GM13977 (cell line): ENCODE results near the gene CRB1.

ENCODE experiments used
- DNase-seq: peaks from one replicate; pipeline ENCODE4 v3.0.0; 2012; ENCODE audit warnings: low spot score
- in situ Hi-C: fragments of 300-500 bp; cut with MboI; formaldehyde crosslinking; loops from one replicate; pipeline ENCODE4 v1.12.0; 2022; ENCODE audit warnings: low sequenced_read_pairs, low pct_unique_long_range_greater_than_20kb, mixed read lengths, inconsistent platforms; ENCODE audit not compliant: unreplicated experiment
- TF ChIP-seq, protein P1 (sequence below): IDR thresholded peaks from 2 replicates; pipeline ENCODE4 v1.5.1; 2012; ENCODE audit warnings: mild to moderate bottlenecking, control low read depth; ENCODE audit not compliant: insufficient read depth; ENCODE audit errors: extremely low read depth, missing control alignments

CRB1 gene

GRCh38 chr1:197269053-197269452, 1.0 kb downstream of the CRB1 start:
- in situ Hi-C loops = no loop called here
- TF ChIP-seq, protein P1, sequence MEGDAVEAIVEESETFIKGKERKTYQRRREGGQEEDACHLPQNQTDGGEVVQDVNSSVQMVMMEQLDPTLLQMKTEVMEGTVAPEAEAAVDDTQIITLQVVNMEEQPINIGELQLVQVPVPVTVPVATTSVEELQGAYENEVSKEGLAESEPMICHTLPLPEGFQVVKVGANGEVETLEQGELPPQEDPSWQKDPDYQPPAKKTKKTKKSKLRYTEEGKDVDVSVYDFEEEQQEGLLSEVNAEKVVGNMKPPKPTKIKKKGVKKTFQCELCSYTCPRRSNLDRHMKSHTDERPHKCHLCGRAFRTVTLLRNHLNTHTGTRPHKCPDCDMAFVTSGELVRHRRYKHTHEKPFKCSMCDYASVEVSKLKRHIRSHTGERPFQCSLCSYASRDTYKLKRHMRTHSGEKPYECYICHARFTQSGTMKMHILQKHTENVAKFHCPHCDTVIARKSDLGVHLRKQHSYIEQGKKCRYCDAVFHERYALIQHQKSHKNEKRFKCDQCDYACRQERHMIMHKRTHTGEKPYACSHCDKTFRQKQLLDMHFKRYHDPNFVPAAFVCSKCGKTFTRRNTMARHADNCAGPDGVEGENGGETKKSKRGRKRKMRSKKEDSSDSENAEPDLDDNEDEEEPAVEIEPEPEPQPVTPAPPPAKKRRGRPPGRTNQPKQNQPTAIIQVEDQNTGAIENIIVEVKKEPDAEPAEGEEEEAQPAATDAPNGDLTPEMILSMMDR = no peak
- no peak for DNase-seq

- in situ Hi-C loops = no loop called here
- TF ChIP-seq, protein P1 = no peak
- no peak for DNase-seq
Observed at GRCh38 chr1:197272791-197273190, 4.7 kb downstream of the CRB1 start.

DNA sequence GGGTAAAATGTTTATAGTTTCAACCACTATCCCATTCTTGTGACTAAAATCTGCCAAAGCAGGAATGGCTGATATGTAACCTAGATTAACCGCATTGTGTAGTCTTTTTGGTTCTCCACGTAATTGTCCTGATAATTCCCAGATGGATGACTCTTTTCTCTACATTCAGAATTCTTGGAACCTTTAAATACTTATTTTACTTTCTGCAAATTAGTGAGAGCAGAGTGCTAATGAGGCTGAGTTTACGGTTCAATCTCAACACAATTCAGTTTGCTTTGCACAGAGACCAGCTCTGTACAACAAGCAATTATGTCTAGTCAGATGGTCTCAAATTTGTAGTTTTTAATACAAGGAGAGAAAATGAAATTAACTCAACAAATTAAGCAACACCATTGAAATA, 9.1 kb downstream of the CRB1 start:
- TF ChIP-seq, protein P1 = no peak
- no peak for DNase-seq
- in situ Hi-C loops = no loop called here

DNA sequence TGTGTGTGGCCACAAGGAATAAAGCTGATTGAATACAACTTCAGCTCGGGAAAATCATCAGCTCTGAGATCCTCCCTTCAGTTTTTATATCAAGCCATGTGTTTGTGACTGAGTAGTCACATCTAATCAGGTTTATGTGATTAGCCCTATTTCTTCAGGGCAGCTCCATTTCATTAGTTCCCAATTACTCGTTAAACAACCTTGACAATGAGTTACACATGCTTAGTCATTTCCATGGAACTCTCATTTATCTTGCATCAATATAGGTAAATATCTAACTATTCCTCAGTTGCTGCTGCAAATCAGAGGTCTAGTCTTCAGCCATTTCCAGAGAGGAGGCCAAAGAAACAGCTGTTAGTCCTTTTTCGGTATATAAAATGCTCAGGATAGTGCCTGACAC, 16.3 kb downstream of the CRB1 start:
- in situ Hi-C loops = no loop called here
- TF ChIP-seq, protein P1 = no peak
- DNase-seq = no peak

DNA sequence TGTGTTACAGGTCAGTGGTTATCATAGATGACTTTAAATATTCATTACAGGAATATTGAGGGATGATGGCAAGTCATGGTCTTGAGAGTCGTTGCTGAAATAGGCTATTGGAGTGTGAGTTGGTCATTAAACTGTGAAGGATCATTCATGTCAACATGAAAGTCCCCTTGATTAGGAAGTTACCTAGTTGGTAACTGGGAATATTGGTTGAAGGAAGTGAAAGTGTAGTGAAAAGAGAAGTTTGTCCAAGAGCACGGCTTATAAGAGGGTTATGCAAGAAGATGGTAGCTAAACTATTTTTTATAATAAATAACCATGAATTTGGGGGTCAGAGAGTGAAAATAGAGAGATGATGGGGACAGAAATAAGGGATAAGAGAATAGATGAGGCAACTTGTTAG, 16.9 kb downstream of the CRB1 start:
- in situ Hi-C loops = no loop called here
- TF ChIP-seq, protein P1 = no peak

DNA sequence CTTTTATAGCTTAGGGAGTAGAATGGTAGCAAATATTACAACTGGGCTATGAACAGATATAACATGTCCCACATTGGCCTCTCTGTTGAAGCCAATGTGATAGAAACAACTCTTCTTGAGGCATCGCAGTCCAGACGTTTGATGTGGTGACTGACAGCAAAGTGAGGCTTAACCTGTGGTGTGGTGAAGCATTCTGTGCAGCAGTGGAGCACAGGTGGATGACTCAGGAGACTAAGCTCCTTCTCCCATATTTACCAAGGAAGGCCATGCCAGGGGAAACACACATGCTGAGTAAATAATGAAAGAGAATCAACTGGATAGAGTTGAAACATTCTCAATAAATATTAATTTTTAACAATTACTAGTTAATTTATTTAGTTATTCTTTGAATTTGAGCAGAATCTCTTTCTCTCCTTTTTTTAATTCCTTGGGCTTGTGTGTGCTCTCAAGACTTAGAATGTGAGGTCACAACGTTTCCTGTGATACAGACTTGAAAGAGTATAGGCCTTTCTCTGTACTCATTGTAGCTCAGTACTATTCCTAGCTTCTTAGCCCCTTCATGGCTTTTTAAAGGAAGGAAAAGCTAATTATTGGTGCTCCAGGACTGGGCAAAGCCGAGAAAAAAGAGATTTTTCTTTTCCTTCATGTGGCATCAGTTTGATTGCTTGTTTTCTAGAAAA, 17.6 kb downstream of the CRB1 start:
- no peak for DNase-seq
- TF ChIP-seq, protein P1 = no peak
- in situ Hi-C loops = no loop called here

More for the DNA sequence above, 16.9 kb downstream of the CRB1 start:
- DNase-seq = no peak
